GM12864 (cell line): ENCODE measurements around the gene ACP7.

Source experiments
- DNase-seq: peaks from one replicate; pipeline ENCODE4 v3.0.0-alpha.2; 2011; ENCODE audit warnings: low read depth
- H3K4me3 ChIP-seq: 2 replicates; pipeline ENCODE4 v1.5.1; 2011; ENCODE audit warnings: mild to moderate bottlenecking, low read depth, low read length, control low read depth
- CTCF ChIP-seq: IDR thresholded peaks from 2 replicates; pipeline ENCODE4 v1.5.1; 2011; ENCODE audit warnings: low read depth, mild to moderate bottlenecking, moderate library complexity, low read length, control low read depth, inconsistent platforms; ENCODE audit errors: missing control alignments

ACP7 gene

DNA sequence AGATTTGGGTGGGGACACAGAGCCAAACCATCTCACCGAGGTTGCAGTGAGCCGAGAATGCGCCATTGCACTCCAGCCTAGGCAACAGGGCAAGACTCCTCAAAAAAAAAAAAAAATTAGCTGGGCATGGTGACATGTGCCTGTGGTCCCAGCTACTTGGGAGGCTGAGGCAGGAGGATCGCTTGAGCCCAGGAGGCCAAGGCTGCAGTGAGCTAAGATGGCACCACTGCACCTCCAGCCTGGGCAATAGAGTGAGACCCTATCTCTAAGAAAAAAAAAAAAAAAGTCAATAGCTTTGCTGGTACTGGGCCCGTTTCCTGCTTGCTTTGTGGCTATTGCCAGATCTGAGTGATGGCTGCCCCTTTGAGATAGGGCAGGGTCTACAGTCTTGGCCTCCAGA is 13.1 kb downstream of the ACP7 start:
- no peak for DNase-seq
- H3K4me3 ChIP-seq: no peak overlapping the region
- TF ChIP-seq CTCF: no peak

- DNase-seq: no peak
- no peak for TF ChIP-seq CTCF
- H3K4me3 ChIP-seq: no peak overlapping the region
Observed at GRCh38 chr19:39097721-39098120, 13.6 kb downstream of the ACP7 start.

- no peak for DNase-seq
- H3K4me3 ChIP-seq: no peak overlapping the region
- no peak for TF ChIP-seq CTCF
Observed at GRCh38 chr19:39098365-39099269, 14.4 kb downstream of the ACP7 start.

DNA sequence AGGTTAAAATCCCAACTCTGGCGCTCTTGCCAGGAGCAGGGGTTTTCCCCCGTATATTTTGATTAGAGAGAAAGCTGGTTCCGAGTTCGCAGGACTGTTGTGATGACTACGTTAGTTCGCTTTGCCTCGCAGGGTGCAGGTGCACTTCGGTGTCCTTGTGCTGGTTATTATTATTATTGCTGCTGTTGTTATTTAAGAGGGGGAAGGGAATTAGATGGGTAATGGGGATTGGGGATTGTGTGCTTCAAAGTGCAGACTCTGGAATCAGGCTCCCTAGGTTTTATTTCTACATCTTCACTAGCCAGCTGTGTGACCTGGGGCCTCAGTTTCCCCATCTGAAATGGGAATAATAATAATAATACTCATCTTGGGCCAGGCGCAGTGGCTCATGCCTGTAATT is 15.2 kb downstream of the ACP7 start:
- TF ChIP-seq CTCF: no peak
- H3K4me3 ChIP-seq: no peak overlapping the region
- DNase-seq: no peak

DNA sequence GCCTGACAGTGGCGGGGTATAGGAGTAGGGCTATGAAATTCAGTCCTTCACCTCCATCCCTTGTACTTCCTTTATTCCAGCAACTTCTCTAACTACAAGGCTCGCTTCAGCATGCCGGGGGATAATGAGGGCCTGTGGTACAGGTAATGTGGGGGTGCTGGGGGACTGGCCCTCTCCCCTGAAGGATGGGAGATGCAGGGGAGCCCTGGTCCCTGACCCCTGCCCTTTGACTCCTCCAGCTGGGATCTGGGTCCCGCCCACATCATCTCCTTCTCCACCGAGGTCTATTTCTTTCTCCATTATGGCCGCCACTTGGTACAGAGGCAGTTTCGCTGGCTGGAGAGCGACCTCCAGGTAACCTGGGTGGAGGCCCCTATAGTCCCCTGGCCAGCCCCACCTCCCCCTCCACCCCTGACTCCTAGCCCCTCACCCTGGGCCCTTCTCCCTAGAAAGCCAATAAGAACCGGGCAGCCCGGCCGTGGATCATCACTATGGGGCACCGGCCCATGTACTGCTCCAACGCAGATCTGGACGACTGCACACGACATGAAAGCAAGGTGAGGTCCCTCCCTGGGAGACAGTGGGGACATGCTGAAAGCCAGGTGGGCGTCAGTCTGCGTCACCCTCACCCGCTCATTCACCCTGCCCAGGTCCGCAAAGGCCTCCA is 16.5 kb downstream of the ACP7 start:
- TF ChIP-seq CTCF: no peak
- no peak overlapping the region for H3K4me3 ChIP-seq
- no peak for DNase-seq

DNA sequence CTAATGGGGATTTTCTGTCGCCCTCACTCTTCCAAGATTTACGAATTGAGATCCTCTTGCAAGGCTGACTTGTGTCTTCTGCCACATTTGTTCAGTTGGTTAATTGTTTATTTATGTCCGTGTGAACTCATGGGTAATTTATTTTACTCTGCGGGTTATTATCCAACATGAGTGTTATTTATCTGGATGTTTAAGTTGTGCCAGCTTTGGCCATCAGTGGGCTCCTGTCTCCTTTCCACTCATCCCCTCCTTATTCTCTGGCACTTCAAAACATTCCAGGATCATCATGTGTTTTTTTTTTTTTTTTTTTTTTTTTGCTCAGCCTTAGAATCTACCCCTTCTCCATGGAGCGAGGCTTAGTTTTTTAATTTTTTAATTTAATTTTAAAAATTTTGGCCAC is 19.0 kb downstream of the ACP7 start:
- no peak overlapping the region for H3K4me3 ChIP-seq
- no peak for TF ChIP-seq CTCF
- no peak for DNase-seq

DNA sequence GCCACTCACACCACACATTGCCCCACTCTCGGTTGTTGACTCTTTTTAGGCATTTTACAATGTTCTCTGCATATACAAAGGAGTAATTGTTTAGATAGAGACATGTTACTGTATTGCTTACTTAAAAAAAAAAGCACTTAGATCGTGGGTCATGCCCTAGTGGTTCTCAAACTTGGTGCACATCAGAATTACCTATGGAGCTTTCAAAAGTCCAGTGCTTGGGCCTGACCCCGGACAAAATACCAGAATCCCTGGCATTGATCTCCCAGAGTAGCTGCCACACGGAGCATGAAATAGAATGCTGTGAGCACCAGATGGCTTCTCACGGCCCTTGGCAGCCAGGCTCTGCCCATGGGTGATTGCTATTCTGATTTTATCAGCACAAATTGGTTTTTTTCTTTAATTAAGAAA is 20.0 kb downstream of the ACP7 start:
- H3K4me3 ChIP-seq: no peak overlapping the region
- DNase-seq: no peak
- no peak for TF ChIP-seq CTCF
